Loucy (cell line): Measurements from ENCODE around the gene ZDHHC14.

Experiments
- CTCF ChIP-seq: fragments of 200-600 bp; sonication (generic); conservative IDR thresholded peaks from 2 replicates; pipeline ENCODE4 v1.5.1; 2014; ENCODE audit warnings: mild to moderate bottlenecking, antibody characterized with exemption, low read length
- EZH2phosphoT487 ChIP-seq: fragments of 200-600 bp; IDR thresholded peaks from 2 replicates; pipeline ENCODE4 v1.6.1; 2018; ENCODE audit warnings: antibody characterized with exemption, mild to moderate bottlenecking, moderate library complexity, borderline replicate concordance

- TF ChIP-seq CTCF: no peak
- TF ChIP-seq EZH2phosphoT487: no peak
These were observed 57.7 kb downstream of the ZDHHC14 start for GRCh38 chr6:157438611-157439111.
